ENCODE measurements around the gene GOT1. TPM values are rescaled to one million over a fixed set of nuclear protein-coding genes. Genes with fewer than 3 reads are reported as not detected.

The GOT1 gene
- total and polyA plus RNA-seq, 10 of the 15 experiments (the other 5 are each of a cell fraction or from before 2014, with no cell fraction given) = 32.5 to 67.5 (median 50.3) TPM

- no peak for TF ChIP-seq PBX3 (IDR thresholded peaks at IDR 0.05; ENCODE audit: insufficient replicate concordance, low read depth, low read length)
These were observed 60.9 kb downstream of the GOT1 start (continued) for GRCh38 chr10:99369551-99369950.

GRCh38 chr10:99369126-99369525, 61.3 kb downstream of the GOT1 start:
- TF ChIP-seq PRDM15 (CRISPR knock-in tag; IDR thresholded peaks at IDR 0.05) = no peak
- TF ChIP-seq ZNF687 (IDR thresholded peaks at IDR 0.05) = no peak
- no peak for TF ChIP-seq SUPT20H (IDR thresholded peaks at IDR 0.05; ENCODE audit: borderline replicate concordance, control insufficient read depth, low read depth, low read length)
- TF ChIP-seq CEBPB (IDR thresholded peaks at IDR 0.05; ENCODE audit: borderline replicate concordance in 1 of 2, low read depth in 2 of 2, low read length in 2 of 2) = no peak
- TF ChIP-seq SRF (IDR thresholded peaks at IDR 0.05; ENCODE audit: low read depth in 2 of 2, low read length in 2 of 2) = no peak
- no peak for TF ChIP-seq TCF7 (IDR thresholded peaks at IDR 0.05; ENCODE audit: borderline replicate concordance)
- no peak for TF ChIP-seq BHLHE40 (IDR thresholded peaks at IDR 0.05; ENCODE audit: borderline replicate concordance in 1 of 2, low read depth in 2 of 2, low read length in 1 of 2)
- no peak for TF ChIP-seq IKZF1 (conservative IDR thresholded peaks at IDR 0.05)
- no peak for TF ChIP-seq GATAD2B (conservative IDR thresholded peaks at IDR 0.05; ENCODE audit: low read depth)
- TF ChIP-seq NBN (IDR thresholded peaks at IDR 0.05) = no peak
- Histone ChIP-seq H3K4me1 (ENCODE audit: control insufficient read depth, insufficient read depth, low read length) (no peaks in the 10 kb centered on the region), H3K9ac (ENCODE audit: control insufficient read depth, insufficient read depth, low read length) (no peak overlapping the region), H3K4me3 (no peak overlapping the region), H2AFZ (ENCODE audit: control insufficient read depth, low read depth, low read length) (no peak overlapping the region), H3K27ac (ENCODE audit: control insufficient read depth, insufficient read depth) (no peak overlapping the region), H3K27me3 (replicated peaks in 1 of 2; ENCODE audit: control insufficient read depth in 2 of 2, insufficient read depth in 2 of 2, low read length in 1 of 2) (peaks cover 0 to 10% of the 10 kb centered on the region in 2 experiments; a peak in 2 of 4 replicates), H4K20me1 (ENCODE audit: control insufficient read depth, insufficient read depth) (peaks cover 4% of the 10 kb centered on the region), H3K9me3 (replicated peaks; ENCODE audit: control insufficient read depth, insufficient read depth, low read length) (no peaks in the 10 kb centered on the region), H3K79me2 (ENCODE audit: control insufficient read depth, insufficient read depth, low read length) (no peaks in the 10 kb centered on the region), H3K36me3 (ENCODE audit: control insufficient read depth in 2 of 2, insufficient read depth in 2 of 2, low read length in 1 of 2) (no peaks in the 10 kb centered on the region), H3K4me2 (ENCODE audit: control insufficient read depth, insufficient read depth) (no peak overlapping the region)
- ChIA-PET RAD21 (ENCODE audit: unreplicated experiment) (no interaction called here), POLR2A (interaction anchor here (0.6 kb wide), 1 partner anchor 927 kb away, joined by 3 read pairs; no protein-coding TSS in a partner anchor), CTCF (interaction anchor here (1.7 kb wide), 1 partner anchor 67 kb away, joined by 4 read pairs; no protein-coding TSS in a partner anchor), SMC1A (ENCODE audit: uncharacterized antibody, unreplicated experiment) (no interaction called here)
- intact Hi-C loops (cut with micrococcal nuclease; ENCODE audit: unreplicated experiment) (no loop called here), in situ Hi-C loops (cut with MboI) (no loop called here)
- DNase-seq (ENCODE audit: low read depth, low spot score) = no peak
- WGBS (ENCODE audit: insufficient coverage, insufficient replicate concordance, low lambda C conversion rate, missing lambda C conversion rate) = 54% methylated on average over 5 of the region's 5 CpGs
- no peak for ATAC-seq
- no peak for FAIRE-seq
- no TSS peak for BruUV-seq (replicated peaks)

All from GM12878 (cell line).